ENCODE results near the gene APBB2.

DNA sequence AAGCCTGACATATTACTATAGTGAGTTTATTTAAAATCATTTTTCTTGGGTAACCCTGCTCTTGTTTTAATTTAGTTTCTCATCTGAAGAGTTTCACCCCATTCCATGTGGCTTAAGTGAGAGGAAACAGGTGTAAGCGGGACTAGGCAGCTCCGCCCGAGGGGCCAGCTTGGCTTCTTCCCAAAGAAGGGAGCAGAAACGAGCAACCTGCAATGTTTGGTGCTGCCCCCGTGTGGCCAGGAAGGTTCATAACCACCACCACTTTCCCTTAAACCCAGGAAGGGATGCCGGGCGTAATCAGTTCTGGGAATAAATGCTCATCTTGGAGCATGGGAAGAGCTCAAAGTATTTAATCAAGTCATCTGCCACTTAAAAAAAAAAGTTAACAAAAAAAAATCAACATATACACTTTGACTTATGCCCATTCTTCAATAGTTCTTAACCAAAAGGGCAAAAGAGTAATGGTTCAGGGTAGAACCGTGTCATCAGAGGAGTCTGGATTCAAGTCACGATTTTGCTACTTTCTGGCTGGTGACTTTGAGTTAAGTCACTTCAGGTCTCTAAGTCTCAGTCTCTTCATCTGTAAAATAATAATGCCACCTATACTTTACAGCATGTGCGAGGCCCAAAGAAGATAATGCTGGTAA is 316.7 kb downstream of the APBB2 start:
- TF ChIP-seq, protein P1, sequence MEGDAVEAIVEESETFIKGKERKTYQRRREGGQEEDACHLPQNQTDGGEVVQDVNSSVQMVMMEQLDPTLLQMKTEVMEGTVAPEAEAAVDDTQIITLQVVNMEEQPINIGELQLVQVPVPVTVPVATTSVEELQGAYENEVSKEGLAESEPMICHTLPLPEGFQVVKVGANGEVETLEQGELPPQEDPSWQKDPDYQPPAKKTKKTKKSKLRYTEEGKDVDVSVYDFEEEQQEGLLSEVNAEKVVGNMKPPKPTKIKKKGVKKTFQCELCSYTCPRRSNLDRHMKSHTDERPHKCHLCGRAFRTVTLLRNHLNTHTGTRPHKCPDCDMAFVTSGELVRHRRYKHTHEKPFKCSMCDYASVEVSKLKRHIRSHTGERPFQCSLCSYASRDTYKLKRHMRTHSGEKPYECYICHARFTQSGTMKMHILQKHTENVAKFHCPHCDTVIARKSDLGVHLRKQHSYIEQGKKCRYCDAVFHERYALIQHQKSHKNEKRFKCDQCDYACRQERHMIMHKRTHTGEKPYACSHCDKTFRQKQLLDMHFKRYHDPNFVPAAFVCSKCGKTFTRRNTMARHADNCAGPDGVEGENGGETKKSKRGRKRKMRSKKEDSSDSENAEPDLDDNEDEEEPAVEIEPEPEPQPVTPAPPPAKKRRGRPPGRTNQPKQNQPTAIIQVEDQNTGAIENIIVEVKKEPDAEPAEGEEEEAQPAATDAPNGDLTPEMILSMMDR (conservative IDR thresholded peaks at IDR 0.05): peak; percentile 91
- TF ChIP-seq ZFX (IDR thresholded peaks at IDR 0.05): no peak
